RWPE2 (cell line): ENCODE data around the gene DLL4.
"Not testable (repeated sequence)": the region's sequence is repeated elsewhere in the genome, so short reads cannot be mapped to it uniquely, and the experiment has no call there.

Experiments used
- ATAC-seq: fragments of 200-7000 bp; cut with Tn5 transposase; 3 replicates; pipeline ENCODE4 v1.9.1; 2021; ENCODE audit warnings: low read depth
- DNase-seq: peaks from one replicate; pipeline ENCODE4 v3.0.0-alpha.2; 2020; ENCODE audit warnings: low spot score
- H3K27ac ChIP-seq: fragments of 450-650 bp; 2 replicates; pipeline ENCODE4 v1.5.1; 2017; ENCODE audit warnings: mild to moderate bottlenecking; ENCODE audit not compliant: poor library complexity, severe bottlenecking
- H3K27me3 ChIP-seq: fragments of 250-450 bp; sonication (Bioruptor Pico); 2 replicates; pipeline ENCODE4 v1.5.1; 2021; ENCODE audit warnings: mild to moderate bottlenecking, moderate library complexity; ENCODE audit not compliant: insufficient read depth, poor library complexity, severe bottlenecking
- H3K36me3 ChIP-seq: fragments of 250-450 bp; sonication (Bioruptor Pico); 2 replicates; pipeline ENCODE4 v1.5.1; 2020; ENCODE audit warnings: low read depth, mild to moderate bottlenecking, moderate library complexity
- H3K4me1 ChIP-seq: fragments of 250-450 bp; sonication (Bioruptor Pico); 2 replicates; pipeline ENCODE4 v1.5.1; 2021; ENCODE audit warnings: mild to moderate bottlenecking, moderate library complexity; ENCODE audit not compliant: insufficient read depth, poor library complexity, severe bottlenecking
- H3K4me3 ChIP-seq: fragments of 250-450 bp; sonication (Bioruptor Pico); 2 replicates; pipeline ENCODE4 v1.5.1; 2021; ENCODE audit warnings: mild to moderate bottlenecking, moderate library complexity; ENCODE audit not compliant: severe bottlenecking
- H3K9me3 ChIP-seq: fragments of 250-450 bp; sonication (Bioruptor Pico); 2 replicates; pipeline ENCODE4 v1.5.1; 2021; ENCODE audit warnings: mild to moderate bottlenecking, moderate library complexity; ENCODE audit not compliant: severe bottlenecking
- CTCF ChIP-seq: fragments of 450-650 bp; IDR thresholded peaks from one replicate; pipeline ENCODE4 v1.5.1; 2017; ENCODE audit warnings: mild to moderate bottlenecking, moderate library complexity; ENCODE audit not compliant: poor library complexity, severe bottlenecking

Gene DLL4

GRCh38 chr15:40952301-40952900 is 23.3 kb downstream of the DLL4 start:
- DNase-seq = no peak
- Histone ChIP-seq H3K27ac (peak overlapping the region; percentile 28), H3K27me3 (no peaks in the 10 kb centered on the region), H3K36me3 (peaks cover 33% of the 10 kb centered on the region), H3K4me3 (peak overlapping the region; percentile 75), H3K9me3 (no peaks in the 10 kb centered on the region), H3K4me1 (peaks cover 7% of the 10 kb centered on the region)
- no peak for TF ChIP-seq CTCF
- no peak for ATAC-seq

GRCh38 chr15:40952901-40953712 is 24.0 kb downstream of the DLL4 start, which contains the start of gene CHAC1:
TSS of gene CHAC1 (plus strand) at chr15:40953471. CDS start at chr15:40953584, 113 bp downstream.
- peak within 1 kb of the TSS; percentile 28 for H3K27ac ChIP-seq
- peak; percentile 86 for ATAC-seq

GRCh38 chr15:40953713-40954074 is 24.6 kb downstream of the DLL4 start:
- ATAC-seq (peak; percentile 0; the same call in 1 of the 3 replicates), DNase-seq (no peak)
- no peak overlapping the region for H3K27ac ChIP-seq
- no peaks in the 10 kb centered on the region for H3K27me3 ChIP-seq
- H3K9me3 ChIP-seq = no peaks in the 10 kb centered on the region
- TF ChIP-seq CTCF = no peak
- peak overlapping the region; percentile 75 for H3K4me3 ChIP-seq
- H3K4me1 ChIP-seq = peaks cover 10% of the 10 kb centered on the region
- H3K36me3 ChIP-seq = peaks cover 33% of the 10 kb centered on the region

More at GRCh38 chr15:40952901-40953712, 24.0 kb downstream of the DLL4 start, which contains the start of gene CHAC1:
- TF ChIP-seq CTCF = no peak
- H3K4me1 ChIP-seq = peaks cover 10% of the 10 kb centered on the region
- DNase-seq = peak; percentile 100
- peak within 1 kb of the TSS; percentile 75 for H3K4me3 ChIP-seq
- H3K9me3 ChIP-seq = no peaks in the 10 kb centered on the region
- peaks cover 33% of the 10 kb centered on the region for H3K36me3 ChIP-seq
- H3K27me3 ChIP-seq = no peaks in the 10 kb centered on the region

- not testable (repeated sequence) for H3K4me1 ChIP-seq, ATAC-seq, H3K27me3 ChIP-seq, H3K9me3 ChIP-seq, DNase-seq, H3K27ac ChIP-seq
- peak overlapping the region; percentile 75 for H3K4me3 ChIP-seq
- peaks cover 33% of the 10 kb centered on the region for H3K36me3 ChIP-seq
Observed at GRCh38 chr15:40954158-40954848, 25.2 kb downstream of the DLL4 start.

GRCh38 chr15:40955141-40955903 is 26.2 kb downstream of the DLL4 start:
- TF ChIP-seq CTCF = no peak
- no peak for DNase-seq
- H3K9me3 ChIP-seq = no peaks in the 10 kb centered on the region
- H3K27ac ChIP-seq = no peak overlapping the region
- ATAC-seq = no peak
- peaks cover 33% of the 10 kb centered on the region for H3K36me3 ChIP-seq
- H3K4me3 ChIP-seq = no peak overlapping the region
- no peaks in the 10 kb centered on the region for H3K27me3 ChIP-seq
- H3K4me1 ChIP-seq = peaks cover 10% of the 10 kb centered on the region
